Measurements from ENCODE around the gene SAYSD1.

The SAYSD1 gene

DNA sequence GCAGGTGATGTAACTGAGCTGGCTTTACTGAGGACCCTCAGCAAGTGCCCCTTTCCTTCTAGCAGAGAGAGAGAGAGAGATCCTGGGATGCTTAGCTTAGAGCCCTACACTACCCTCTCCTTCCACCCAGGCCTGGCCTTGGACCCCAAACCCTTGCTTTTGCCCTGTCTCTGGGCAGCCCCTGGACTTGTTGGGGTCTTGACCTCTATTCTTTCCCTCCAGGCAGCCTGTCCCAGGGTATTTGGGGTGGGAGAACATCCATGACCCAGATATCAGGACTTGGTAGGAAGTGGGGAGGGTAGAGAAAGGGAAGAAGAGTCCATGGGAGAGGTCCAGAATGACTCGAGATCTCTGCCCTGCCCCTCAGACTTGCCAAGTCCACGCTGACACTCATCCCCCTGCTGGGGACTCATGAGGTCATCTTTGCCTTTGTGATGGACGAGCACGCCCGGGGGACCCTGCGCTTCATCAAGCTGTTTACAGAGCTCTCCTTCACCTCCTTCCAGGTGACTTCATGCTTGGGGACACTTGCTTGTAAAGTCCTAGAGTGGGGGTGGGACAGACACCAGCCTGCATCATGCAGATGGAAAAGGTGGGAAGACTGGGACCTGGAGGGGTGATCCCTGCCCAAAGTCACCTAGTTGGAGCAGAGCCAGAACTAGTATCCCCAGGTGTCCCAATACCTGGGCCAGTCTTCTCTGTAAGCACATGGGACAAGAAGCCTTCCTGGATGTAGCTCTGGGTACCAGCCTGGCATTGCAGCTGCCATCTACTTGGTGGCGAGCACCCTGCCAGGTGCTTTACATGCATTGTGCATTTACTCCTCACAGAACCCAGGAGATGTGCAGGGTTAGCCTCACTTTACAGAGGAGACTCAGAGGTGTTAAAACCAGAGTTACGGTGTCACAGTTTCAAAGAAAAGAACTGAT is 35.5 kb downstream of the SAYSD1 start:
- no peak for DNase-seq (ENCODE audit: low read depth, low spot score)

DNA sequence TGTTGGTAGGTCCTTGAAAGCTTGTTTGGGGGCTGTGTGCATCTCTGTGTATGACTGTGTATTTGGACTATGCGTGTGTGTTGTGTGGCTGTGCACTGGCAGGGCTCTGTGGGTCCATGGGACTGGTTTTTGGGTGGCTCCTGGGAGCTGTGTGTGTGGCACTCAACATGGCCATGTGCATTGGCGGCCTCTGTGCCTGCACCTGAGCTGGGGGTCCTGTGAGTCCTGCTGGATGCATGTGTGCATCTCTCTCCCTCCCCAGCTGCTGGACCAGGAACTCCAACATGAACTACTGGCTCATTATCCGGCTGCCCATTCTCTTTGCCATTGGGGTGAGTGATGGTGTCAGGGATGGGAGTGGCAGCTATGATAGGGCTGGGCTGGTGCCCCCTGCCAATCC is 36.3 kb downstream of the SAYSD1 start:
- DNase-seq (ENCODE audit: low read depth, low spot score) = no peak

- DNase-seq (ENCODE audit: low read depth, low spot score) = no peak
Observed at GRCh38 chr6:39077882-39078594, 36.9 kb downstream of the SAYSD1 start.

DNA sequence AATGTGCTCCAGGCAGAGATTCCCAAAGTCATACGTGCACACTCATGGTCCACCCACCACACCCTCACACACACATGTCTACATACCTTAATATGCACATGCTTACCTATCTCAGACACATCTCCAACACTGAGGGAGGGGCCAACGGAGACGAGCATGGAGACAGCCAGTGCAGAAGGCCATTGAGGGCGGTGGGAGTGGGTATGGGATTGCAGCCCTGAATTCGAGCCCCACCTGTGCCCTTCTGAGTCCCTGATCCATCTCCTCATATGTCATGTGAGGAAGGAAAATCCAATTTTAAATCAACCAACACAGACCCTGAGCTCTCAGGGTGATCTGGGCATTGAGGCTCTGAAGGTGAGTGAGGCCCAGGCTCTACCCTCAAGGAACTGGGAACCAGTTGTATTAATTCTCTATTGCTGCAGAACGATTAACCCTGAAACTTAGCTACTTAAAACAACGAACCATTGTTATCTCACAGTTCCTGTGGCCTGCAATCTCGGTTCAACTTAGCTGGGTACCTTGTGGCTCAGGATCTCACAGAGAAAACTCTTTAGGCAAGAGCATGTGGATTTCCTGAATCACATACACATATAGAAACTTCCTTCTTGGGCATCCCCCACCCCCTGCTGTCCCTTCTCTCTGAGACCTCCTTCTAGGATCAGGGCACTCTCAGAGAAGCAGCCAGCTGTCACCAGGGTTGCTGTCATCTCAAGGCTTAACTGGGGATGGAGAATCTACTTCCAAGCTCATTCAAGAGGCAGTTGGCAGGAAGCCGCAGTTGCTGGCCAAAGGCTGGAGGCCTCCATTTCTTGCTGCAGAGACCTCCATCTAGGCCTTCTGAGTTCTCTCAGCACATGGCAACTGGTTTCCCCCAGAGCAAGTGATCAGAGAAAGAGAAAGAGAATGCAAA is 38.1 kb downstream of the SAYSD1 start:
- DNase-seq (ENCODE audit: low read depth, low spot score) = no peak

DNA sequence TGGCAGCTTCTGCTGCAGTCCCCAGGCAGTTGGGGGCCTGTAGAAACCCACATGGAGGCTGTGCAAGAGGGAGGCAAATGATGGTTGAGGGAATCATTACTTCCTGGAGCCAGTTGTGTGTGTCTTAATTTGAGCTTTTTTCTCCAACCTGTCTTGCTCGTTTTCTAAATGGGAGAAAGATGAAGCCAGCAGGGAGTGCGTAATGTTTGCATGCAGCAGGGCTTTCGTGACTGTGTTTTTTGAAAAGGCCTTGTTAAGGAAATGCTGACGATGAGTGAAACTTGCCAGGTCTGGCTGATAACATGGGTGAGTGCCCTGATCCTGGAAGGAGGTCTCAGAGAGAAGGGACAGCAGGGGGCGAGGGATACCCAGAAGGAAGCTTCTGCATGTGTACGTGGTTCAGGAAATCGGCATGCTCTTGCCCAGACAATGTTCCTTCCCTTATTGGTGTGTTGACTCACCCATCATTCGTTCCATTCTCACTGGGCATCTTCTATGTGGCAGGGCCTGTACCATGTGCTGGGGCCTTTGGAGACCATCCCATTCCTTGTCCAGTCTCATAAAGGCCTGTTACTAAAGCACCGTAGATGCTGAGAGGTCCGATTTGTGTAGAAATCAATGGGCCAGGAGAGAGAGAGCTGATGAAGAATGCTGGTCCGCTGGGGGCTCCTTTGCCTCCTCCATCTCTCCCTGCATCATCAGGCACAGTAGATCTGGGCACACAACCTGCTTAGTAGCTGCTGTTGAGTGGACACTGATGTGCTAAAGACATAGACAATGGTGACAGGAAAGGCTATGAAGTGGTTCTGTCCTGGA is 39.0 kb downstream of the SAYSD1 start:
- DNase-seq (ENCODE audit: low read depth, low spot score) = no peak

DNA sequence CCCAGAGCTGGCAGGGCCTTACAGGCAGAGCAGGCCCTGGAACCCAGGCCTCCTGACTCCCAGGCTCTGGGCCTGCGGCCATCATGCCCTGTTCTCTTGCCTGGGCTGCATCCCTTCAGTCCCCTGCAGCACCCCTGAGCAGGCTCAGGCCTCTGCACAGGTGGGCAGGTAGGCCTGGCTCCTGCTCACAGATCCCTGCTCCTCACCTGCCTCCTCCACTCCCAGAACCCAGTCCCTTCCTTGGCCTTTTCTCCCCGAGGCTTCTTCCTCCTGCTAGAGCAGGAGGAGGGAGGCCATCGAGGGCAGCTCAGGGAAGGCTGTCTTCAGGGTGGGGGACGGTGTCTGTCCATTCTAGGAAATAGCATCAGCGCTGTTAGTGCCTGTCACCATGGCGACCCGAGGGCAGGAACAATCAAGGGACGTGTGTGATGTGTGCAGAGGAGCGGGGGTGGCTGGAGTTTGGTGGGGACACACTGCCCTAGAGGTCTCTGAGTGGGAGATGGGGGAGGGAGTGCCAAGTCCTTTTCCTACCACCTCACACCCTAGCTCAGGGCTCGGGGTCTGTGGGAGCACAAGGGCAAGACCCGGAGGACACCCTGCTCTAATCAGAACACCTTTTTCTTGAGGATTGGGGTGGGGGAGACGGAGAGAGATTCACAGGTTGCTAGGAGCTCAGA is 39.8 kb downstream of the SAYSD1 start:
- DNase-seq (ENCODE audit: low read depth, low spot score) = no peak

- no peak for DNase-seq (ENCODE audit: low read depth, low spot score)
Observed at GRCh38 chr6:39074486-39074885, 40.5 kb downstream of the SAYSD1 start.

DNA sequence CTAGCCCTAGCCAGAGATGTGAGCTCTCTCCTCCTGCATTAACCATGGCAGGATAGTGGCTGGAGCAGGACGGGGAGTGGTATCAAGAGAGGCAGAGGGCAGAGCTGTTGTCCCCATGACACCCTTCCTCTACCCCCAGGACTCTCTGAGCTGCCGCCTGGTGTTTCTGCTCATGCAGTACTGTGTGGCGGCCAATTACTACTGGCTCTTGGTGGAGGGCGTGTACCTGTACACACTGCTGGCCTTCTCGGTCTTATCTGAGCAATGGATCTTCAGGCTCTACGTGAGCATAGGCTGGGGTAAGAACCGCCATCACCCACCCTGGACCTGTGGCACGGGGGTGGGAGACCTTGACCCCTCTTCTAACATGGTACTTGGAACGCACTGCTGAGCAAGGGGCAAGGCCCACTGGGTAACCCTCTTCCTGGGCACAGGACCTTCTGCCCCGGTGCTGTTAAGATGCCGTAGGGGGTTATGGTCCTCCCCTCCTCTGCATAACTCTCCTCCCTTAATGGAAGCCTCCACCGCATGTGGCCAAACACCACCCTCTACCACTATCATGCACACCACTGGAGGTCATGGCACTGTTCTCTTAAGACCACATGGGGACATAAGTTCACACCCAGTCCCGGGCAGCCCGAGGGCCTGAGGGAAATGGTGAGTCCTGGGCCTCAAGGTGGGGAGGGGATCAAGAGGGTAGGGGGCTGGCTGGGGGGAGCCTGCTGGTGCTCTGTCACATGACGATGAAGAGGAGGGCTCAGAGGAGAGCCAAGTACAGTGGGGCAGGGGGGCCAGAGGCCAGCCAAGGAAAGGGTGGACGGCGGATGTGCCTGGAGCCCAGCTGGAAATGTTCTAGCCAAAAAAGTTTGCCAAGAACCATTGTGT is 41.3 kb downstream of the SAYSD1 start:
- DNase-seq (ENCODE audit: low read depth, low spot score) = no peak

- DNase-seq (ENCODE audit: low read depth, low spot score) = no peak
Observed at GRCh38 chr6:39072830-39073229, 42.2 kb downstream of the SAYSD1 start.

GRCh38 chr6:39068391-39068790 is 46.6 kb downstream of the SAYSD1 start:
- DNase-seq (ENCODE audit: low read depth, low spot score) = no peak

DNA sequence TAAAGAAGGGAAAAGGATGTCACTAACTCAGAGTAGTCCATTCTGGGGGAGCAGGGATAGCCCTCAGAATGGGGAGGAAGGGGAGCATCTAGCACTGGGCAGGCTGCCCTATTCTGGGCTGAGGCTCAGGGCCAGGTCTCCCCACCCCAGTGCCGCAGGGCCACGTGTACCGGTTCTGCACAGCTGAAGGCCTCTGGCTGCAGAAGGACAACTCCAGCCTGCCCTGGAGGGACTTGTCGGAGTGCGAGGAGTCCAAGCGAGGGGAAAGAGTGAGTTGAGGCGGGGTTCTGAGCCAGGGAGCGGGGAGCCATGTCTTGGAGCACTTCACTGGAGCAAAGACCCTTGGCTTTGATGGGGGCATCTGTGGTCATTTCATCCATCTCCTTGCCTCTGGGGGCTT is 49.4 kb downstream of the SAYSD1 start:
- no peak for DNase-seq (ENCODE audit: low read depth, low spot score)

- no peak for DNase-seq (ENCODE audit: low read depth, low spot score)
Observed at GRCh38 chr6:39063526-39063925, 51.5 kb downstream of the SAYSD1 start.

DNA sequence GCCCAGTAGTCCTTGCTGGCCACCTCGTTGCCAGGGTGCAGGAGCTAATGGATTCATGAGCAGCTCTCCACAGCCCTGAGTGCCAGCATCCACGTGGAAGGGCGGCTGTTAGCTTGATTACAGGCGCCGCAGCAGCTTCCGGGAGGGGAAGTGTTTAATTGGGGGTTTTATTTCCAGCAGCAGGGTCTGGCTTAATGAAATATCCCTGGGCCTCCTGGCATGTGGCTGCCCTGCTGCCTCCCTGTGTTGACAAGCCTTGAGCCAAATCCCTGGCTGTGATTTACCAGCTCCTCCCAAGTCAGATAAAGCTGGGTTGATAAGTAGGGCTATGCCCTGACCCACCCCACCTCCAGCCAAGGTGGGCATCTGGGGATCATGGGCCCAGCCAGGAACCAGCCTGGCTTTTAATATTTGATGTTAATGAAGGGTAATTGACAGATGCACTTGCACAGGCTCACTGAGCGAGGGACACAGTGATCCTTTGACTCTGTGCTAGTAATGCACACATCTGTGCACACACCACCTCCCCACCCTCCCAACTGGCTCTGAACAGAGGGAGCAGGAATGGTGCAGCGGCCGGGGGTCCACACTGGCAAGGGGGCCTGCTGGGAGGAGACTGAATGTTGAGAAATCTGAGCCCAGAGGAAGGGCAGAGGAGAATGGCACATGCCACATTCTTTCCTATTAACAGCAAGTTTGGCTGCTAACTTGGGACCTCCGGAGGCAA is 52.8 kb downstream of the SAYSD1 start:
- no peak for DNase-seq (ENCODE audit: low read depth, low spot score)

GRCh38 chr6:39061588-39061987 is 53.4 kb downstream of the SAYSD1 start:
- no peak for DNase-seq (ENCODE audit: low read depth, low spot score)

DNA sequence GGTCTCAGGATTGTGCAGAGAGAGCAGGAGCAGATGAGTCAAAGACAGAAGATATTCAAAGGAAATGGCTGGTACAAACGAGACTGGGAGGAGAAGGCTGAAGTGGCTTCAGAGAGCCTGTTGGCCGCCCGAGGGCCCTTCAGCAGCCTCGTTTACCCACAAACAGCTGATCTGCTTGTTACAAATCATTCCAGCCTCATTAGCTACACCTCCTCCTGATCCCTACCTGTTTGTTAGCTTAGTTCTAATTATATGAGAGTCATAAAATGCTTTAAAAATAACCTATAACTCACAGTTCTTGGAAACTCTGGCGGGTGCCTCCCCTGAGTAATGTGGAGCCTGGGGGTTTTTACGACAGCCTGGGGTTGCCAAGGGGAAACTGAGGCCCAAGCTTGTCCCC is 53.8 kb downstream of the SAYSD1 start:
- no peak for DNase-seq (ENCODE audit: low read depth, low spot score)

GRCh38 chr6:39060467-39061160 is 54.4 kb downstream of the SAYSD1 start:
- DNase-seq (ENCODE audit: low read depth, low spot score) = no peak

GRCh38 chr6:39059496-39060310 is 55.3 kb downstream of the SAYSD1 start:
- no peak for DNase-seq (ENCODE audit: low read depth, low spot score)
